Measurements from ENCODE around the gene ZNF384.
A peak's percentile ranks its signal among the peaks of the same experiment; 100 is the strongest.
"Not testable (repeated sequence)": the region's sequence is repeated elsewhere in the genome, so short reads cannot be mapped to it uniquely, and the experiment has no call there.

The ZNF384 gene

DNA sequence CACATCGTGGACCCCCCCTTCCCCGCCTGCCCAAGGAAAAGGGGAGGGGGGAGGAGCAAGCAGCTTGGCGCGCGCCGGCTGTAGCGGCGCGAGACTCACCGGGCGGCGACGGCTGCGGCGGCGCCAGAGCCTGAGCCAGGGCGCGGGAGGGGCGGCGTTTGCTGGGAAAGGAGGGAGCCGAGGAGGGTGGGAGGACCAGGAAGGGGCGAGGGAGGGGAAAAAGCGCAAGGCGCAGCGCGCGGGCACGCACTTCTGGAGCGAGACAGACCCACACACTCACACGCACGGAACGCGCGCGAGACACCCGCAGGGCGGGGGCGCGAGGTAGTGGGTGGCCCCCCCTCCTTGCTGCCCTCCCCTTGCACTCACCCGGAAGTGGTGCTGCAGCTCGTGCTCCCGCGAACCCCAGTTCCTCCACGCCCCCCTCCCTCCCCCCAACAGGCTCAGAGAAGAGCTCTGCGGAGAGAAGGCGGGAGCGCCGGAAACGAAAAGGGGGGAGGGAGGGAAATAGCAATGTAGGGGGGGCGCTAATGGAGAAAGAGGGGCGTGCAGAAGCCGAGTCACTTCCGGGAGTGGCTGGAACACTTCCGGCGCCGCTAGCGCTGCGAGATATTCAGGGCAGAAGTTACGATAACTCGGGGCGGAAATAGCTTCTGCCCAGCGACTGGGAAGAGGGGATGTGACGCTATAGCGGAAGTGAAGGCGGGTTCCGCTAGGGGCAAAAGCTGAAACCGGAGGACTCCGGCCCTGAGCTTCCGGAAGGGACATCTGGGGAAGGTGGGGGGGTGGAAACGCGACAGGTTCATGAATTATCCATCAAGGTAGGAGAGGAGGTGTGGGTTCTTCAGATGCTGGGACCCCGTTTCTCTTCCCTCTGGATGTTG is at the start of gene ZNF384:
Gene ZNF384 (minus strand): TSS at position 377 of the 884 bp plus-strand sequence. CDS start 9,855 bp downstream, outside the sequence.
- DNase-seq (ENCODE audit: low spot score): peak; percentile 99

DNA sequence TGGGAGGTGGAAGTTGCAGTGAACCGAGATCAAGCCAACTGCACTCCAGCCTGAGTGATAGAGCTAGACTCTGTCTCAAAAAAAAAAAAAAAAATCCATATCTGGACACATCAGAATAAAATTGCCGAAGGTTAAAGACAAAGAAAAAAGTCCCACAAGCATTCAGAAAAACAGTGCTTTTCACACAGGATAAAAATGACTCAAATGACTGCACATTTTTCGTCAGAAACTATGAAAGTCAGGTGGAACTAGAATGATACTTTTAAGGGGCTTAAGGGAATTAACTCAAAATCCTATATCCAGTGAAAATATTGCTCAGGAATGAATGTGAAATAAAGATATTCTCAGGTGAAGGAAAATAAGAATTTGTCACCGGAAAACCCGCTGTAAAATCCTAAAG is 47.6 kb upstream of the ZNF384 start:
- no peak for DNase-seq (ENCODE audit: low spot score)

DNA sequence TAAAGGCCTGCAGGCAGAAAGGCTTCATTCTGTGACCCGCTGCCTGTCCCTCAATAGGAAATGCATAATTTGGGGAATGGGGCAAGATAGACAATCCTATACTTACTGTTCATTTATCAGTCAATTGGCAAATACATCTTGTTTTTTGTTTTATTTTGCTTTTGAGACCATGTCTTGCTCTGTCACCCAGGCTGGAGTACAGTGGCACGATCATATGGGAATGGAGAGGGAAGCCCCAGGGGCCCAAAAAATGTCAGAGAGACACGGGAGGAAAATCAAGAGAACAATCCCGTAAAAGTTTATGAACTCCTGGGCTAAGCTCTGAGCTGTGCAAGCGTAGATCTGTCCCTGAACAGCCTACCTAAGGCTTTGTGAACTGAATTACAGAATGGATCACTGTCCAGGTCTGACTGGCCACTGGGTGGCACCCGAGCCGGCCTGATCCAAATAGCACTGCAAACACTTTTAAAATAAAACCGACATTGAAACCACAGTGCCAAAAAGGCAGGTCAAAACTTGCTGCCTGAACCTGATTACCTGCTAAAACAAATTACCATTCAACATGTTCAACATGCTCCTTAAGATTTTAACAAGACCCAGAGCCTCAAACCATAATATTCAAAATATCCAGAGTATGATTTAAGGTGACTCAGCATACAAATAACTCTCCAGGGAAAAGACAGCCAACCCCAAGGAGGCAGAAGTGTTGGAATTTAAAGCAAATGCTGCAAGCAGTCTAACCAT is 46.4 kb upstream of the ZNF384 start:
- peak; percentile 69 for DNase-seq (ENCODE audit: low spot score)

DNA sequence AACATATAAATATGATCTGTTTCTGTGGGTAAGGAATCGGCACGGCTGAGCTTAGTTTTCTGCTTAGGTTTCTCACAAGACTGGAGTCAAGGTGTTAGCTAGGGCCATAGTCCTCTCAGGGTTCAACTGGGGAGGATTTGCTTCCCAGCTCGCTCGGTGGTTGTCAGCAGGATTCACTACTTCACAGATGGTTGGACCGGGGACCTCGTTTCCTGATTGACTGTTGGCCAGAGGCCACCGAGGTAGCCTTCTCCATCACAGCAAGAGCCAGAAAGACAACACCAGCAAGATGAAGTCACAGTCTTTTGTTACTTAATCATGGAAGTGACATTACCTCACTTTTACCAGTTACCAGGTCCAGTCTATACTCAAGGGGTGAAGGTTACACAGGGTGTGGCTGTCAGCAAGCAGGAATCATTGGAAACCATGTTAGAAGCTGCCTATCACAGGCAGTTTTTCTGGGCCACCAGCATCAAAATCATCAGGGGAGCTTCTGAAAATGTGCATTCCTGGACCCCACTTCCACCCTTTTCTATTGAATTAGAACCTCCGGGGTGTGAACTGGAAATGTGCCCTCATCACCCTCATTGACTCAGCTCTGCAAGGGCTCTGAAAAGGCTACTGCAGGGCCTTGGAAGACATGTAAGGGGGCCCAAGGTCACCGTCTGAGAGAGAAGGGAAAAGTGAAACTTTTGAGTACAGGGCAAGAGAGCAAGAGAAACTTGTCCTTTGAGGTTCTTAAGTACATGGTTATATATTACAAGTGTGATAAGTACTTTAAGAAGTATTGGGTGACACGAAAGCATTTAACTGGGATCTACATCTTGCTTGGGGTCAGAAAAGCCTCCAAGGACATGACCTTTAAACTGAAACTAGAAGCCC is 45.6 kb upstream of the ZNF384 start:
- DNase-seq (ENCODE audit: low spot score): no peak

DNA sequence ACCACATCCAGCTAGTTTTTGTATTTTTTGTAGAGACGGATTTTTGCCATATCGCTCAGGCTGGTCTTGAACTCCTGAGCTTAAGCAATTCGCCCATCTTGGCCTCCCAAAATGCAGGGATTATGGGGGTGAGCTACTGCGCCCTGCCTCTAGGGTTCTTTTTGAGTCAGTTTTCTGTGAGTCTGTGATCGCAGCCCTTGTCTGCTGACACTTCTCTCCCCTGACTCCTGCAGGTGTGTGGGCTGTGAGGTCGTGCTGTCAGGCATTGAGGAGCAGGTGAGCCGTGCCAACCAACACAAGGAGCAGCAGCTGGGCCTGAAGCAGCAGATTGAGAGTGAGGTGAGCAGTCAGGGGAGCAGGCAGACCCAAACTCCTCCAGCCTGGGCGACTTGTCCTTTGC is 41.0 kb upstream of the ZNF384 start:
- no peak for DNase-seq (ENCODE audit: low spot score)

DNA sequence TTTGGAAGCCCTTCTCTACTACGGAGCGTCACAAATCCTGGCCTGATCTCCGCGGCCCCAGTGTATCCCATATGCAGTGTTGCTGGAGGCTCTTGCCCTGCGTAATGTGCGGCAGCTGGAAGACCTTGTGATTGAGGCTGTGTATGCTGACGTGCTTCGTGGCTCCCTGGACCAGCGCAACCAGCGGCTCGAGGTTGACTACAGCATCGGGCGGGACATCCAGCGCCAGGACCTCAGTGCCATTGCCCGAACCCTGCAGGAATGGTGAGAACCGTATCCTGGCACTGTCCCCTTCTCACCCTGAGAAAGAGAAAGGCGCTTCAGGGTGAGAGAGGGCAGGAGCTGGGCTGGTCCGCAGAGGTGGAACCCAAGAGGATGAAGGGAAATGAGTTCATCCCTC is 40.0 kb upstream of the ZNF384 start:
- DNase-seq (ENCODE audit: low spot score): no peak

DNA sequence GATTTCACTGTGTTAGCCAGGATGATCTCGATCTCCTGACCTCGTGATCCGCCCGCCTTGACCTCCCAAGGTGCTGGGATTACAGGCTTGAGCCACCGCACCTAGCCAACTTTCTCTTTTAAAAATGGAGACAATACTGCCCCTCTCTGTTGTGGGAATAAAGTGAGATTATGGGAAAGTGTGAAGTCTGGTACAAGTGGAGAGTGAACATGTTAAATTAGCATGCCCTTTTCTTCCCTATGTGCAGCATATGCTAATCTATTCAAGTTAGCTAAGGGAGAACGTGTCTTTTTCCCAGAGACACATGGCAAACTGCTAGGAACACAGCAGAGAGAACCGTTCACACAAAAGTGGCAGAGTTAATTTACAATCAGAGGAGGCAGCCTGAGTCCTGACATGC is 36.2 kb upstream of the ZNF384 start:
- no peak for DNase-seq (ENCODE audit: low spot score)

DNA sequence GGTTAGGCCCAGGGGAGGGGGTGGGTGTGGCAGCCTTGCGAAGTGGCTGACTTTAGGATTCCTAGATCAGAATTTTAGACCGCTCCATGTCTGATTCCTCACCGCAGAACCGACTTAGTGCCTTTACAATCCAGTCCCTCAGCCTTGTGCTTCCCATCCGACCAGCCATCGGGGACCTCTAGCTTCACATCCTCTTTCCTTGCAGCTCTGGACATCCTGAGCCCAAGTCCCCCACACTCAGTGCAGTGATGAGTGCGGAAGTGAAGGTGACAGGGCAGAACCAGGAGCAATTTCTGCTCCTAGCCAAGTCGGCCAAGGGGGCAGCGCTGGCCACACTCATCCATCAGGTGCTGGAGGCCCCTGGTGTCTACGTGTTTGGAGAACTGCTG is 35.2 kb upstream of the ZNF384 start:
- DNase-seq (ENCODE audit: low spot score): peak; percentile 68

DNA sequence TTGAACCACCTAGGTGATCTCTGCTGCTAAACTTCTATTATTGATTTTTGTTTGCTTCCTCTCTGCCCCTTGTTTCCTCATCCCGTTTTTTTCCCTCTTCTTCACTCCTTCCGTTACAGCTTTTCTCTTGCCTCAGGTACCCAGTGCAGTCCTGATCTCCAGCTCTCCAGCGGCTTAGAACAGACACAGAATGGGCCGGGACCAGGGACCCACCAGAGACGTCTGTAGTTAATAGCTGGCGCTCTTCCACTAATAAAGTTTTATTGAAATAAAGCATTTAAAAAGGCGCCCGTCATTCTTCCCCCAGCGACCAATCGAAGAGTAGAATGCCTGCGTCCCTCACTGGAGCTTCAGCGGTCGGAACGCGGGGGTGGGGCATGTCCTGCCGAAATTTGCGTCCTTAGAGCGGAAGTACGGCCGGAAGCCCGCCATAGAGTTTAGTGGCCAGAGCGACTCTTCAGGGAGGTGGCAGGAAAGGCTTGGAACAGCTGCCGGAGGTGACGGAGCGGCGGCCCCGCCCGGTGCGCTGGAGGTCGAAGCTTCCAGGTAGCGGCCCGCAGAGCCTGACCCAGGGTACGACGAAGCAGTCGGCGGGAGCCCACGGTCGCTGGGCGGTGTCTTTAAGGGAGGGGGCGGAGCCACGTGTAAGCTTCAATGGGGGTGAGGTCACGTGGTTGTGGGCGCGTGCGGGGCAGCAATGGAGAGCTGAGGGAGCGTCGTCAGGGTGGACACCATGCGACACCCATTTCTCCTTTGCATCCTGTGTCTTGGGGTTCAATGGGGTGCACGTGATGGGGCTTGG is 34.6 kb upstream of the ZNF384 start, which contains the start of gene COPS7A:
Gene COPS7A (plus strand): TSS at position 440 of the 802 bp plus-strand sequence. CDS start 611 bp downstream, outside the sequence.
- peak; percentile 99 for DNase-seq (ENCODE audit: low spot score)

DNA sequence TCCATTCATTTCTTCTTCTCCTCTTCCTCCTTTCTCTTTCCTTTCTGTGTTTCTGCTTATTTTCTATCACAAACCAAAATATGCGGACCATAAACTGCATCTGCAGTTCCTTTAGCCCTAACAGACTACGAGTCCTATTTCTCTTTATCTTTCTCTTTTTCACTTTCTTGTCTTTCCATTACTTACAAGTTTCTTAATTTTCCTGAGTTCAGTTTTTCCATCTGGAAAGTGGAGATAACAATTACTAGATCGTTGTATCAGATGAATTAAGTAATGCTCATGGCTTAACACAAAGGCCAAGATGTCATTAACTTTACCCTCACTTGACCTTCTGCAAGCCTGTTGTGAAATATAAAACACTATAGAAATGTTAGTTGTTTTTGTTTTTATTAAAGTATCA is 33.7 kb upstream of the ZNF384 start:
- DNase-seq (ENCODE audit: low spot score): no peak

DNA sequence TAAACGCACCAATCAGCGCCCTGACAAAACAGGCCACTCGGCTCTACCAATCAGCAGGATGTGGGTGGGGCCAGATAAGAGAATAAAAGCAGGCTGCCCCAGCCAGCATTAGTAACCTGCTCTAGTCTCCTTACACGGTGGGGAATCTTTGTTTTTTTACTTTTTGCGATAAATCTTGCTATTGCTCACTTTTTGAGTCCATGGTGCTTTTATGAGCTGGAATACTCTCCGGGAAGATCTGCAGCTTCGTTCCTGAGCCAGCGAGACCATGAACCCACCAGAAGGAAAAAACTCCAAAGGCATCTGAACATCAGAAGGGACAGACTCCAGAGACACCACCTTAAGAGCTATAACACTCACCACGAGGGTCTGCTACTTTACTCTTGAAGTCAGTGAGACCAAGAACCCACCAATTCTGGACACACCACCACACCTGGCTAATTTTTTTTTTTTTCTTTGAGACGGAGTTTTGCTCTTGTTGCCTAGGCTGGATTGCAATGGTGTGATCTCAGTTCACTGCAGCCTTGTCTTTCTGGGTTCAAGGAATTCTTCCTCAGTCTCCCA is 27.8 kb upstream of the ZNF384 start:
- DNase-seq (ENCODE audit: low spot score): no peak

DNA sequence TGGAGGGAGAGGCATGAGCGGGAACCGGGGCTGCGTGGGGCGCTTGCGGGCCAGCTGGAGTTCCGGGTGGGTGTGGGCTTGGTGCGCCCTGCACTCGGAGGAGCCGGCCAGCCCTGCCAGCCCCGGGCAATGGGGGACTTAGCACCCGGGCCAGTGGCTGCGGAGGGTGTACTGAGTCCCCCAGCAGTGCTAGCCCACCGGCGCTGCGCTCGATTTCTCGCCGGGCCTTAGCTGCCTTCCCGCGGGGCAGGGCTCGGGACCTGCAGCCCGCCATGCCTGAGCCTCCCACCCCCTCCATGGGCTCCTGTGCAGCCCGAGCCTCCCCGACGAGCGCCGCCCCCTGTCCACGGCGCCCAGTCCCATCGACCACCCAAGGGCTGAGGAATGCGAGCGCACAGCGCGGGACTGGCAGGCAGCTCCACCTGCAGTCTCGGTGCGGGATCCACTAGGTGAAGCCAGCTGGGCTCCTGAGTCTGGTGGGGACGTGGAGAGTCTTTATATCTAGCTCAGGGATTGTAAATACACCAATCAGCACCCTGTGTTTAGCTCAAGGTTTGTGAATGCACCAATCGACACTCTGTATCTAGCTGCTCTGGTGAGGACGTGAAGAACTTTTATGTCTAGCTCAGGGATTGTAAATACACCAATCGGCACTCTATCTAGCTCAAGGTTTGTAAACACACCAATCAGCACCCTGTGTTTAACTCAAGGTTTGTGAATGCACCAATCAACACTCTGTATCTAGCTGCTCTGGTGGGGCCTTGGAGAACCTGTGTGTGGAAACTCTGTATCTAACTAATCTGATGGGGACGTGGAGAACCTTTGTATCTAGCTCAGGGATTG is 27.1 kb upstream of the ZNF384 start:
- not testable (repeated sequence) for DNase-seq (ENCODE audit: low spot score)

DNA sequence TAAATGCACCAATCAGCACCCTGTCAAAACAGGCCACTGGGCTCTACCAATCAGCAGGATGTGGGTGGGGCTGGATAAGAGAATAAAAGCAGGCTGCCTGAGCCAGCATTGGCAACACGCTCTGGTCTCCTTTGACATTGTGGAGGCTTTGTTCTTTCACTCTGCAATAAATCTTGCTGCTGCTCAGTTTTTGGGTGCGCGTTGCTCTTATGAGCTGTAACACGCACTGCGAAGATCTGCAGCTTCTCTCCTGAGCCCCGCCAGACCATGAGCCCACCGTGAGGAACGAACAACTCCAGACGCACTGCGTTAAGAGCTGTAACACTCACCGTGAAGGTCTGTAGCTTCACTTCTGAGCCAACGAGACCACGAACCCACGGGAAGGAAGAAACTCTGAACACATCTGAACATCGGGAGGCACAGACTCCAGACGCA is 19.8 kb upstream of the ZNF384 start:
- no peak for DNase-seq (ENCODE audit: low spot score)

DNA sequence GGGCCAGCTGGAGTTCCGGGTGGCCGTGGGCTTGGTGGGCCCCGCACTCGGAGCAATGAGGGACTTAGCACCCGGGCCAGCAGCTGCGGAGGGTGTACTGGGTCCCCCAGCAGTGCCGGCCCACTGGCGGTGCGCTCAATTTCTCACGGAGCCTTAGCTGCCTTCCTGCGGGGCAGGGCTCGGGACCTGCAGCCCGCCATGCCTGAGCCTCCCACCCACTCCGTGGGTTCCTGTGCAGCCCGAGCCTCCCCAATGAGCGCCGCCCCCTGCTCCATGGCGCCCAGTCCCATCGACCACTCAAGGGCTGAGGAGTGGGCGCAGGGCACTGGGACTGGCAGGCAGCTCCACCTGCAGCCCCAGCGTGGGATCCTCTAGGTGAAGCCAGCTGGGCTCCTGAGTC is 19.2 kb upstream of the ZNF384 start:
- not testable (repeated sequence) for DNase-seq (ENCODE audit: low spot score)

DNA sequence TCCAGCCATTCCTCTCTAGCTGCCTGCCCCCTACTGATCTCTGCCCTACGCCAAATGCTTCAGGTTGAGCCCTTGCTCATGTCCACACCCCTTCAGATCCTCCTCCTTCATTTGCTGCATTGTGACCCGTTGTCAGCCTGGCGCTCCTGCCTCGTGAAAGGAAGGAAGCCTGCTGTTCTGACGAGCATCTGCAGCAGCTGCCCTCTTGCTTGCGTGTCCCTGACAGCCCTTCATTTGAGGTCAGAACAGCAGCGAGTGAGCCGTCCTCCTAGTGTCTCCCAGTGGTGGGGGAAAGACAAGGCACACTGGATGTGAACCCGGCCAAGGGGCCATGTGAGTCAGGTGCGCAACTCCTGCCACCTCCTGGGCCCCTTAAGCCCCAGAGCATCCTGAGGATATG is 14.5 kb upstream of the ZNF384 start:
- no peak for DNase-seq (ENCODE audit: low spot score)

DNA sequence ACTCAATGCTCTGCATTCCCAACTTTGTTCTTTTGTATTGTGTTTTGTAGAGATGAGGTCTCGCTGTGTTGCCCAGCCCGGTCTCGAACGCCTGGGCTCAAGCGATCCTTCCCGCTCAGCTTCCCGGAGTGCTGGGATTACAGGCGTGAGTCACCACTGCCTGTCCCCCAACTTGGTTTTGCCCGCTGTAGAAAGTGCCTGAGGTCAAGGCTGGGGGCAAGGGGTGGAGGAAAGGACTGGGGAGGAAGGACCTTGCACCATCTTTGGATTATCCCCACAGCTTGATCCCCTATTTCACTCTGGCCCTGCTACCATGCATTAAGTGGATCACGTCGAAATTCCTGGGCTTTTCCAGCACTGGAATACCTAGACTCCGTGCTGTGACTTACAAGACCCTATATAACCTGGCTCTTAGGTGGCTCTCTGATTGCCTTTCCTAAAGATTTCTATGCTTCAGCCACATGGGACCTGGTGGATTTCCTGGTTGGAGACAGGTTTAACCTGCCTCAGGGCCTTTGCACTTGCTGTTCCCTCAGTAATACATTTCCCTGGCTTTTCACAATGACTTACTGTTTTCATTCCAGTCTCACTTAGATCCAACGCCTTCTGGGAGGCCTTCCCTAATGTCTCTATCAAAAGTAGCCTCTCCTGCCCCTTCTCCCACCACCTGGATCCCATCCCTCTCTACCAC is 12.0 kb upstream of the ZNF384 start:
- no peak for DNase-seq (ENCODE audit: low spot score)

DNA sequence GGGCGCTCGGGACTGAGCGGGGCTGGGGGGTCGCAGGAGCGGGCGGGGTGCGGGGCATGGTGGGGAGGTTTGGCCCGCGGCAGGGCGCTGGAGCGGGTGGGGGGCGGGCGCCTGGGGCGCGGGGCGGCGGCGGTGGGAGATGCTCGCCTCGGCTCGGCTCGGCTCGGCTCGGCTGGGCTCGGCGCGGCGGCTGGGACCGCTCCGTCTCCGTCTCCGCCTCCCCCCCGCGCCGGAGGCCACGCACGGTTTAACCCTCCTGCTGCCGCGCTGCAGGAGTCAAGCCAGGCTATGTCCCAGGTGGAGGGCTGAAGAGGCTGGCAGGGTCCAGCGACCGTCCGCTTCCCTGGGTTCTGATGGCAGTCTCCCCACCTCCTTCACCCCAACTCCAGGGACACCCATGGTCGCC is 11.5 kb upstream of the ZNF384 start, which contains the start of gene PIANP:
Gene PIANP (minus strand): TSS at position 170 of the 406 bp plus-strand sequence. CDS start 2,754 bp downstream, outside the sequence.
- no peak for DNase-seq (ENCODE audit: low spot score)

DNA sequence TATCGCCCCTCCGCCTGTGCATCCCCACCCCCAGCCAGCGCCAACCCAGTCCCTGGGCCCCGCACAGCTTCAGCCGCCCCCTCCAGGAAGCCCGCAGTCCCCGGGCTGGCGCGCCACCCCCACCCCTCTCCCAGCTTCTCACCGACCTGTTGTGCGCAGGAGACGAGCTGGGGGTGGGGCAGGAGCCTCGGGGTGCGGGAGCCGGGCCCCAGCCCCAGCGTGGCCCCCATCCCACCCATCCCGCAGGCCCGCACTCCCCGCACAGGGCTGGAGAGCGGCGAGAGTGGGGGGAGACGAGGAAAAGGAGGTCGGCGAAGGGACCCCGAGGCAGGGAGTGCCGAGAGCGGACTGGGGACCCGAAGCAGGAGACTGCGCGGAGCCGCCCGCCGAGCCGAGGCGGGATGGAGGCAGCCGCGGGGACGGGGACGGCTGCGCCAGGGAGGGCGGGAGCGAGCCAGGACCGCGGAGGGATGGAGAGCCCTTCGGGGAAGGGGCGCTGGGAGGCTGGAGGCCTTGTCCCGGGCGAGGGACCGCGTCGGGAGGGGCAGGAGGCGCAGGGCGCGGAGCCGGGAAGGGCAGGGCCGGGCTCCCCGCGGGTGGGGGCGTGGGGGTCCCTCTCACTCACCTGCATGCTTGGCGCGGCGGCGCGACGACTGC is 10.9 kb upstream of the ZNF384 start:
- no peak for DNase-seq (ENCODE audit: low spot score)

Data from RKO (cell line).